Activated CD4-positive, alpha-beta memory T cell treated with anti-CD3 and anti-CD28 coated beads, Interleukin-2, amount 10 ng/mL, durations not matched to agents 7 days and 5 days (primary cell): ENCODE data around the gene FBXW10. TPM values are rescaled to one million over a fixed set of nuclear protein-coding genes. Genes with fewer than 3 reads are reported as not detected.

ENCODE experiments used
- total RNA-seq, 2 experiments: library from RNA; stranded (reverse); gene quantifications; one replicate each; pipeline ENCODE4 v1.2.3, GENCODE V29; 2021

FBXW10 gene
- total RNA-seq, 2 experiments from 2014 or later, result not detected

Other genes with a start within 250 kb of the FBXW10 start
- not detected for gene TBC1D28, start 99.7 kb upstream of the FBXW10 start, total RNA-seq
- gene FOXO3B, start 61.7 kb upstream of the FBXW10 start, total RNA-seq, result 1 to 10 TPM; 1.2 to 1.8 TPM
- 10 to 100 TPM; 25.5 to 27.4 TPM for gene TVP23B, start 37.1 kb downstream of the FBXW10 start, total RNA-seq
- gene PRPSAP2, start 114.1 kb downstream of the FBXW10 start, total RNA-seq, result 10 to 100 TPM; 36.0 to 36.6 TPM
- gene SLC5A10, start 208.1 kb downstream of the FBXW10 start, total RNA-seq, result not detected